NCI-H2081 (cell line): ENCODE data around the gene JARID2.

Experiments
- DNase-seq, 2 experiments: peaks; one replicate each; lab custom pipeline; 2025; lab: John Stamatoyannopoulos, UW

The JARID2 gene

DNA sequence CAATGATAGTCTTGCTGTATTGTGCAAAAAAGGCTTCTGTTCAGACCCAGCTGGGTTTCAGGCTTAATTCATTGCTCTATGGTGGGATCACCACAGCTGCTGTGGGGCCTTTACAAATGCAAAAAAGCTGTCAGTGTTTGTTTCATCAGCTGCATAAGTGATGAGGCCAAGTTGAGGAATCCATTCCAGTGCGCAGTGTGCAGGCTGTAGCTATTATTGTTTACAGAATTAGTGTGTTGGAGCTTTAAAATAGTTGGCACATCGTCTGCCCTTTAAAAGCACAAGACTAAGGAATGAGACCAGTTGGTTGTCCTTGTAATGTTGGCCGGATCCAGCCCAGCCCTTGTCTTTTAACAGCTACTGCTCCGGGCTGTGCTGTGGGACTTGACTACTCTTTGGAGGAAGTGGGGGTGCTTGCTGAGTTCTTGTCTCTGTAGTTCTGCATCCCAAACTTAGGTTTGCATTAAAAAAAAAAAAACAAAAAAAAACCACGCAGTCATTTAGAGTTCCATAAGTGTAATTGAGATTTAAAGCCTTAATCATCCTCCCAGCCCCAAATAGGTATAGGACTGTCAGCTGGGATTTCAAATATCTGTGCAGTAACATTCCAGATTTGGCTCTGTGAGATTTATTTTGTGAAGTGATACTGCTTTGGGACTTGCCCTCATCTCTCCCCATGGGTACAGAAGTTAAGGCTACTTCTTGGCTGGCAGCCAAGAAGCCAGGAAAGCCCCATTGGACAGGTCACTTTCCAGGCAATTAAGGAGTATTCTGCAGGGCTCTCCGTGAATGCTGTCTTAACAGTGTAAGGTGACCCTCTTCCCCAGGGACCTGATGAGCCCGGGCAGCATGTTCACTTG lies 19.3 kb downstream of the JARID2 start:
- DNase-seq: no peak

GRCh38 chr6:15265787-15266186 lies 19.9 kb downstream of the JARID2 start:
- no peak for DNase-seq

- no peak for DNase-seq
Measured at GRCh38 chr6:15266423-15266996, 20.6 kb downstream of the JARID2 start.

DNA sequence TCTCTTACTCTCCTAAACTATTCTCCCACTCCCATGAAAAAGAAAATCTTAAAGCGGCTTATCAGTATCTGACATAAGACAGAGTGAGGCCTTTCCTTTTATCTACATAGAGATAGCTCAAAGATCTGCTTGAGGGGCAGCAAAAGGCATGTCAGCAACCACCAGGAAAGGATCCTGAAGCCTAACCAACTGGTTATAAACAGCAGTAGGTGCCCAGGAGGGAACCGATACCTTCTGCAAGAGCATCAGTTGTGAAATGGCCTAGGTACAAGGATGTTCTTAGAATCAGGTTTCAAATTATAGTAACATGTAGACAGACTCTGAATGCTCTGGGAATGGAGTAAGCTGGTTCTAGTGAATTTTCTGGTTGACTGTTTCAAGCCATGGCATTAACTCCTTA lies 21.4 kb downstream of the JARID2 start:
- DNase-seq: no peak

GRCh38 chr6:15268137-15268908 lies 22.5 kb downstream of the JARID2 start:
- peak in 1 of 2 experiments; percentile 47 for DNase-seq

- DNase-seq: no peak
Measured at GRCh38 chr6:15269011-15269410, 23.1 kb downstream of the JARID2 start.

DNA sequence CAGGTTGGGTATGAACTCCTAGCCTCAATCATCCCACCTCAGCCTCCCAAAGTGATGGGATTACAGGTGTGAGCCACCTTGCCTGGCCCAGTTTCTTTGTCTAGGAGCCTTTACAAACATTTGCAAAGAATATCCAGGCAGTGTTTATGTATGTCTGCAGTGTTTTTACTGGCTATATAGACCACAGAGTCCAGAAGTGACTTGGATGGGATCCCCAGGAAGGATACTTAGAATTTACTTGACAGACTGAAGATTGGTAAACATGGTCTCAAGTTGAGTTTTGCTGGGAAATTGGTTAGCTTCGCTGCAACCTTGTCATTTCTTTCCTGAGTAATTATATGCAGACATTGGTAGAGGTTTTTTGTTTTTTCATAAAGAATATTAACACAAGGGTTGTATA lies 23.8 kb downstream of the JARID2 start:
- DNase-seq: no peak

GRCh38 chr6:15270402-15270801 lies 24.5 kb downstream of the JARID2 start:
- DNase-seq: no peak

GRCh38 chr6:15272562-15272961 lies 26.7 kb downstream of the JARID2 start:
- DNase-seq: no peak

GRCh38 chr6:15274692-15275387 lies 29.0 kb downstream of the JARID2 start:
- no peak for DNase-seq

DNA sequence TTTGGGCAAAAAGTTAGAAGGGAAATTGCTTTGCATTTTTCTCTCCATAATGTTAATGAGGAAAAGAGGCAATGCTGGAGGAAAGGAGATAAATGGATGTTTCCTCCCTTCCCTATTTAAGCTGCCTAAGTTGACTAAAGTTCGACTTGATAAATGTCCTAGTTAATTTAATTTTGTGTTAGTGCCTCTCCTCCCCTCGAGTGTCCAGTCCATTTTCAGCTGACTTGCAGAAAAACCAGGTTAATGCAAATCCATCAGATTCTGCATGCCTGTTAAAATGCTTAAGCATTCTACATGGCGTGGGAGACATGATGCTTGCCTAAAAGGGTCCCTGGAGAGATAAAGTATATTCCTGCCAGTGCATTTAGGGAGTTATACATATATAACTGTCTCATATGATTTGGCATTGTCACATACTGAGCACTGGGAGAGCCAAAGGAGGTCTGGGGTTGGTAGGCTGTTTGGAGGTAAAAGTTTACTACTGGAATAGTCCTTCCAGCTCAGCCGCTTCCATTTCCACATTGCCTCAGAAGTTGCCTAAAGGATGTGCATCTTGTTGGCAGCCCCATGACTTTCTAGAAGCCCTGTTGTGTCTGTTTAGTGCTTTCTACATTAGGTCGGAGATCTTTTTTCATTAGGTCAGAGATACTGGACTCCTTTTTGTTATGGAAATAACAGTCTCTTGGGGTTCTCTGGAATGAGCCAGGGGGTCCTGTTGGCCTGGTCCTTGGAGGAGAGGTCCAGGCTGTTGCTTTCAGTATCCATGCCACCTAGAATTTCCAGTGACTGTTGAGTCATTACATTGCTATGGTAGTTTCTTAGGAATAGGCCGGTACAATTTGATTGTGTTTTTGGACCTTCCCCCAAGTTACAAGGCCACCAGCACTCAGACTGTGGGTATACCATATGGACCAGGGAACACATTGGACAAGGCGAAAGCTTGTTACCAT lies 30.4 kb downstream of the JARID2 start:
- DNase-seq: no peak

GRCh38 chr6:15279047-15279661 lies 33.3 kb downstream of the JARID2 start:
- DNase-seq: no peak

GRCh38 chr6:15280028-15280427 lies 34.2 kb downstream of the JARID2 start:
- DNase-seq: no peak

- no peak for DNase-seq
Measured at GRCh38 chr6:15280961-15281360, 35.1 kb downstream of the JARID2 start.

DNA sequence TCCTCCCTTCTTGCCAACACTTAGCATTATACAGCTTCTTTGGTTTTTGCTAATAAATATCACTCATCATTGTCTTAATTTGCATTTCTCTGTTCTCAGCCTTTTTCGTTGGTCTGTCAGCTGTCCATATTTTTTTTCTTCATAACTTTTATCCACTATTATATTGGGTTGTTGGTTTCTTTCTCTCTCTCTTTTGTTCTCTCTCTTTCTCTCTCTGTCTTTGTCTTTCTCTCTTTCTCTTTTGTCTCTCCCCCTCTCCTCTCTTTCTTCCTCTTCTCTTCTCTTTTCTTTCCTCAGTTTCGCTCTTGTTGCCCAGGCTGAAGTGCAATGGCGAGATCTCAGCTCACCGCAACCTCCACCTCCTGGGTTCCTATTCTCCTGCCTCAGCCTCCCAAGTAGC lies 36.5 kb downstream of the JARID2 start:
- no peak for DNase-seq

DNA sequence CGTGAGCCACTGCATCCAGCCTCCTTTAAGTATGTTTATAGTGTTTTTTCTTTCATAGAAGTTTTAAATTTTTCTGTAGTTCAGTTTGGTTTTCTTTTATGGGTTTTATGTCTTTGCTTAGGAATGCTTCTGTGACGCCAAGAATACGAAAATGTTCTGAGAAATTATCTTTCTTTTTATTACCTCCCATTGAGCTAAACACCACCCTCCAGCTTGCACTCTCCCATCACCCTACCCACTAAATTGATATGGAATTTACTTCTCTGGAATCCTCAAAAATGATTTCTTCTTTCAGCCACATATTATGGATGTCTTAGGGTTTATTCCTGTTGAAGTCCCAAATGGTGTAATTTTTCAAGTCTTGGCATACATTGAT lies 38.1 kb downstream of the JARID2 start:
- DNase-seq: no peak

- DNase-seq: no peak
Measured at GRCh38 chr6:15284743-15285142, 38.9 kb downstream of the JARID2 start.

DNA sequence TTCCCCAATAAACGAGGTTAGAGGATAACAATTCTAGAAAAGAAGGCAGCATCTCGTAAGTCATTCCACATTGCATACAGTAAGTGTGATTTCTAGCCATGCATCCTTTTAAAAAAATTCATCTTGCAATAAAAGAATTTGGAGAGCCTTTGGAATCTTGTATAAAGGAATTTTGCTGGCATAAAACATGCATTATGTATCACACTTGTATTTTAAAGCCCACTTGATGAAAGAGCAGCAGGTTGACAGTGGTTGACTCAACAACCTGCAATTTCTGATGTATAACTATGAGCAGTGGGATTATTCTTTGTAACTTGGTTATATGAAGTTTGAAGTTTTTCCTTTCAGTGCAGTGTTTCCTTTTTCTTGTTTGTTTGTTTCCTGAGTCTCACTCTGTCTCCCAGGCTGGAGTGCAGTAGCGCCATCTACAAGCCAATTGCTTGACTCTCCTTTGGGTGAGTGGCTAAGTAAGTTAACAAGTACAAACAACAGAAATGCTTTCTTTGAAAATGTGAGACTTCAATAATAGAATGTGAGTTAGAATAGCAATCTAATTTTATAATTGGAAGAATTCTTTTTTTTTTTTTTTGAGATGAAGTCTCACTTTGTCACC lies 39.9 kb downstream of the JARID2 start:
- no peak for DNase-seq

DNA sequence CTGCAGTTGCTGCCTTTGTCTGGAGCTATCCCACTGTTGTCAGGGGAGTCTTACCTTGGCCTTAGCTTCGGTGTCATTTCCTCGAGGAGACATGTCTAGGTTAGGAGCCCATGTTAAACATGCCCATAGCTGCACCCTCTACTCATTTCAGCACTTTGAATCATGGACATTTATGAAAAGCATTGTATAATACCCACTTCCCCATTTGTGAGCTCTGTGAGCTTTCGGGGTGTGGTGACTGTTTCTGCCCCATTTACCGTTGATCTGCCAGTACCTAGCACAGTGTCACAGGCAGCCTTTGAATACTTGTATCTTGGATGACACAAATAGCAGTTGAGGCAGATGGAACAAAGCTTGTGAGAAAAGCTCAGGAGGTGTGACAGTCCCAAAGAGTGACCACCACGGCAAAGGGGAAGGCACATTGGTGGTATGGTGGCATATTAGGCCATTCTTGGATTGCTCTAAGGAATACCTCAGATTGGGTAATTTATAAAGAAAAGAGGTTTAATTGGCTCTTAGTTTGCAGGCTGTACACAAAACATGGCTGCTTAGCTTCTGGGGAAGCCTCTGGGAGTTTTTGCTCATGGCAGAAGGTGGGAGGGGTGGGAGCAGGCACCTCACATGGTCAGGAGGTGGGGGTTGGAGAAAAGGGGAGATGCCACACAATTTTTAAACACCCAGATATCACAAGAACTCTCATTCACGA lies 42.0 kb downstream of the JARID2 start:
- no peak for DNase-seq

- DNase-seq: no peak
Measured at GRCh38 chr6:15288856-15289255, 43.0 kb downstream of the JARID2 start.
